ENCODE results near the gene CCDC136.

GRCh38 chr7:128836729-128837348, 45.1 kb downstream of the CCDC136 start:
- TF ChIP-seq CTCF (conservative IDR thresholded peaks at IDR 0.05; ENCODE audit: low read length) (no peak), EZH2phosphoT487 (IDR thresholded peaks at IDR 0.05; ENCODE audit: borderline replicate concordance, low read depth, low read length) (no peak)

Measured in OCI-LY7 (cell line).